GM19372 (cell line): ENCODE data around the gene PIM1.
A peak's percentile ranks its signal among the peaks of the same experiment; 100 is the strongest.
"Not testable (repeated sequence)": the region's sequence is repeated elsewhere in the genome, so short reads cannot be mapped to it uniquely, and the experiment has no call there.

Source experiments
- ATAC-seq: cut with Tn5 transposase; IDR thresholded peaks from one replicate; pipeline ENCODE4 v1.9.1; 2021; ENCODE audit warnings: mild to moderate bottlenecking, low read depth, moderate library complexity; ENCODE audit not compliant: unreplicated experiment

Gene PIM1

GRCh38 chr6:37169496-37170272, at the start of gene PIM1:
PIM1 (plus strand) TSS chr6:37170152; CDS start chr6:37170576, 424 bp downstream.
- ATAC-seq, result peak; percentile 76

DNA sequence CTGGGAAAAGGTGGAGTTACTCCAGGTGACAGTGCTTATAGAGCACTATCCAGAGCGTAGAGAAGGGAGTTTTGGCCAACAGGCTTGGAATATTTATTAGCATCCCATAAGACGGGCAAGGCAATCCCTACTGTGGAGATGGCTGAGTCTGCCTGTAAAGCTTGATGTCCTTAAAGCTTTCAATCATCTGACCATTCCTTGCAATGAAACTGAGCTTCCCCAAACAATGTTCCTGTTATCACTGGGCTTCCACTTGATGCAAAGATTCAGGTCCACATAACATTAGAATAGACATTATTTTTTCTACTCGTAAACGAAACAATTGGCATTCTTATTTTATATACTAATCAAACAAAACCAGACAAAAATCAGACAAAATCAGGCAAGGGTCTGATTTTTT, 48.4 kb upstream of the PIM1 start:
- ATAC-seq, result no peak

DNA sequence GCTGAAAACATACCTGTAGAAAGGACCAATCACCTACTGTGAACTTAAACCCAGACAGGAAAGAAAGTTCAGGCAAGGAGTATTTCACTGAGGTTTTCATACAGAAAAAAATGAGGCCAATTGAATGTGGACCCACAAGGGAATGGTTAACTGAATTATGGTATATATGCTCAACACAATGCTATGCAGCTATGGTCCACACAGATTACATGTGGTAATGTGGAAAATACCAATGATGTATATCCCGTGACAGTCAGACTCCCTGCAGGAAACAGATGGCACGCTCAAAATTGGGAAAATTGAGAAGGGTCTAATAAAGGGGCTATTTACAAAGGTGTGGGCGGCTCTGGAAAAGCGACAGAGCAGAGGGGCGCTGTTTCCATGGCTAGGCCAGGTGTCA, 47.1 kb upstream of the PIM1 start:
- ATAC-seq, result no peak

GRCh38 chr6:37123957-37124729, 45.8 kb upstream of the PIM1 start:
- no peak for ATAC-seq

DNA sequence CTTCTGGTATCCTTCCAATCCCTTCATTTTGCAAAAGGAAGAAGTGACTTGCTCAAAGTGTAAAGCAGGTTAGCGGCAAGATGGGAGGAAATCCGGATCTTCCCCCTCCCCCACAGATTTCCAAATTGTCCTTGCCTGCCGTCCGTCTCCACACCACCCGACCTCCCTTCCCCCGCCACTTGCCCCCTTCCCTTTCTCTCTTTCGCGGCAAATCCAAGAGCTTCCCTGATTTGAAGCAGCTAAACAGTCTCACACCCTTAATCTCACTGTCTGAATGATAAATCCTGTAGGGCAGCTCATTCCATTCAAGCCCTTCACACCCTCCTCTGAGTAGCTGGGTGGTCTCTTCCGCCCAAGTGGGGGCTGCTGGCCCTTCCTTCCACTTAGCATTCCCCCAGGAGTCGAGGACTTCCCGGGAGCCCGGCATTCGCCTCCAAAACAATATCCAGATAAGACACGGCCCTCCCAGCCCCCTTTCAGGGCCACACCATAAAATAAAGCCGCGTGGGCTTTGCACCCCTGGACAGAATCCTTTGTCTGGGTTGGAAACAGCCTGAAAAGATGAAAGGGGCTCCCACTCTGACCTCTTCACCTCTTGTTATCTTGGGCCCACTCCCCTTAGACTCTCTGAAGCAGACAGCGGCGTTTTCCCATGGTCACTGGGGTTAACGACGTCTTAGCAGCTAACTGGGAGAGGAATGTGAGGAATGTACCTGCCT, 44.0 kb upstream of the PIM1 start:
- no peak for ATAC-seq

GRCh38 chr6:37126493-37126958, 43.4 kb upstream of the PIM1 start:
- ATAC-seq, result no peak

- ATAC-seq, result no peak
Measured at GRCh38 chr6:37126961-37127616, 42.9 kb upstream of the PIM1 start.

DNA sequence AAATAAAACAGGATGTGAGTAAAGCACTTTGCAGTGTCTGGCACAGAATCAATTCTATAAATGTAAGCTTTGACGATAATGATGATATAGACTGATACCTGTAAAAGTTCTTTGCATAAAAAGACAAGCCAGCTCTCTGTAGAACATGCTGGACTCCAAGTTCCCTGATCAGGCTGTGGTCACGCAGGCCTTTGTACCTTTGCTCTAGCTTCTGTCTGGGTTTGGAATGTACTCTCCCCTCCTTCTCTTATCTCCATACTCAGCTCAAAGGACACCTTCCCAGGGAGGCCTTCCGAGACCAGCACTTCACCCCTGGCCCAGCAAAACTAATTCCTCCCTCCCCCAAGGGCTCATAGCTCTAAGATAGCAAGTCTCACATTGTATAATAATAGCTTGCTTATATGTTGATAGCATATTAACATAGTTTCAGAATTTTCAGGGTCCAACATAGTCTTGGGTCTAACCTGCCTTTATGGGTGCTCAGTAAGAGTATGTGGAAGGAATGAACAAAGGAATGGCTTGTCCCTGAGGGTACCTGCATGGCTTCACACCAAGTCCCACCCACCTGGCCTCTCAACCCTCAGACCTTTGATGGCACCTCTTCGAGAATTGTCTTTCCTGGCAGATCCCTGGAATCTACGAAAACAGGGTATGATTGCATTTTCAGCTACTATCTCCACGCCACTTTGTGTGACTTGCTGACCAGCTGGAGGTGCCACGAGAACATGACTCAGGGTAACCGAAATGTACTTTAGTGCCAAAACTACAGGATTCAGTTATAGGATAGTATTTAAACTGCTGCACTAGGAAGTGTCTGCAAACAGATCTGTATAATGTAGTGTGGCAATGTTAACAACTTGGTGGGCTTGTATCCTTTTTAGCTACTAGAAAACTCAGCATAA, 41.7 kb upstream of the PIM1 start:
- no peak for ATAC-seq

- not testable (repeated sequence) for ATAC-seq
Measured at GRCh38 chr6:37128863-37129443, 41.0 kb upstream of the PIM1 start.

DNA sequence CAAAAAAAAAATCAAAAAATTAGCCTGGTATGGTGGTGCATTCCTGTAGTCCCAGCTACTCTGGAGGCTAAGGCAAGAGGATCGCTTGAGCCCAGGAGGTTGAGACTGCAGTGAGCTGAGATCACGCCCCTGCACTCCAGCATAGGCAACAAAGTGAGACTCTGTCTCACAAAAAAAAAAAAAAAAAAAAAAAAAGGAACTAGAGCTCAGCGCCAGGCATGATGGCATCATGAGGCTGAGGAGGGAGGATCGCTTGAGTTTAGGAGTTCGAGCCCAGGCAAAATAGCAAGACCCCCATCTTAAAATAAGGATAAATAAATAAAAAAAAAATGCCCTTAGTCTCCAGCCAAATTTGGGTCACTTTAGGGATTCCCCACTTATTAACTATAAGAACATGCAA, 40.4 kb upstream of the PIM1 start:
- ATAC-seq, result no peak

DNA sequence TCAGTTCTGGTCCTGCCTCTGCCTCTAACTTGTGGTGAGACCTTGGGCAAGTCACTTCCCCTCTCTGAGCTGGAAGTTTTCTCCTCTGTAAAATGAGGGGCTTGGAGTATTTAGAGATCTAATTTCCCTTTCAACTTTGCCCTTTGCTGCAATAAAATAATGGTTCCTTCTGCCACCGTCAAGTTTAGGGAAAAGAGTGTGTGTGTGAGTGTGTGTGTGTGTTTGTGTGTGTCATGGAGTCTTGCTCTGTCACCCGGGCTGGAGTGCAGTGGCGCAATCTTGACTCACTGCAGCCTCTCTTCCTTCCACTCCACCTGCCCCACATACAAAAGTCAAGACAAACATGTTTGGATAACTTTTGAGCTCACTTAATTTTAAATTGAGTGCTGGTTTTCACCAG, 39.2 kb upstream of the PIM1 start:
- ATAC-seq, result no peak

- ATAC-seq, result no peak
Measured at GRCh38 chr6:37131104-37131959, 38.6 kb upstream of the PIM1 start.

DNA sequence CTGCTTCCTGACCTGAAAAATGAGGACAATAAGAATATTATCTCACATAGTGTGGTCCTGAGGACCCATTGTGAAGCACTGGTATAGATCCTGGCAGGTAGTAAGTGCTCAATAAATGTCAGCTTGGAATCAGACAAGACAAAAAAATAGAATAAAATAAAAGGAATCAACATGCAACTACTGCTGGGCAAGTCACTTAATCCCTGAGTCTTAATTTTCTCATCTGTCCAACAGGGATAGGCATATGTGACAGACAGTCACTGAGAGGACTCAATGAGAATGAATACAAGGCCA, 38.0 kb upstream of the PIM1 start:
- ATAC-seq, result no peak

DNA sequence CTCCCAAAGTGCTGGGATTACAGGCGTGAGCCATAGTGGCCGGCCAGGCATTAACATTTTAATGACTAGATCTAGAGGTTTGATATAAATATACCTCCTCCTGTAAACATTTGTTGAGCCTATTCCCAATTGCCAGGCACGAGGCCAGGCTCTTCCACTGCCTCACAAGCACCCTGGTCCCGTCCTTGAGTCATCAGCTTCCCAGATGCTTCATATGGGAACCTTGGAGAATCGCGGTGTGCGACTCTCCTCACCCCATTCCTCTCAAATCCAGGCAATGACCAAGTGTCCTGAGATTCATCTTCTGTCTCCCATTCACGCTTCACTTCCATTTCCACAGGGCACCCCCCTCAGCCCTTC, 35.9 kb upstream of the PIM1 start:
- no peak for ATAC-seq

DNA sequence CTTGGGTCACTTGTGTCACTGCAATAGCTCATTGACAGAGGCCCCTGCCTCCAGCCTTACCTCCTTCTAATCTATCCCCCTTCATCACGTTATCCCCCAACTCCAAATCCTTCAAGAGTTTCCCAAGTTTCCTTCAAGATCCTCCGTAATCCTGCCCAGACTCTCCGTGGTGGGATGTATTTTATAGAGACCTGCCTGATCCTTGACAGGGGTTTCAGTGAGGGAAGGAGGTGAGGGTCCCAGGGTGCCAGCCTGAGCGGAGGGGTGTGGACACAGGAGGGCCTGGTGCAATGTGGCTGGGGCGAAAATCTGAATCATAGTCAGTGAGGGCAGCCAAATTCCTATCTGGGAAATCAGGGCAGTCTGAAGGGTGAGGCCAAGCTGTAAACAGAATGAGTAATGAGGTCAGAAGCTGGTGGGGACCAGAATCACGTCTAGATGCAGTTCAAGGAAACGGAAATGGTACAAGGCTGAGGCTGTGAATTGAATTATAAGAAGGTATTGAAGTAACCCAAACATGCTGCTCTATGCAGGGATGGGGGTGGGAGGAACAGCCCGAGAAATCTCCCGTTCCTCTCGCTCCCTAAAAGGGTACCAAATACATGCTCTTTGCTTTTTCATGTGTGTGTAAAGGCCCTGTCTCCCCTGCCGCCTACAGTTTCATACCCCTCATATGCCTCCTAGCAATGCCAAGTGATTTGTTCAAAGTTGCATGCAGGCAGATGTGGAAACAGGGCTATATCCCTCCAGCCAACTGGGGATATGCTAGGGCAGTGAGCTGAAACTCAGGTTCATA, 35.4 kb upstream of the PIM1 start:
- no peak for ATAC-seq

GRCh38 chr6:37135835-37136694, 33.9 kb upstream of the PIM1 start:
- no peak for ATAC-seq

DNA sequence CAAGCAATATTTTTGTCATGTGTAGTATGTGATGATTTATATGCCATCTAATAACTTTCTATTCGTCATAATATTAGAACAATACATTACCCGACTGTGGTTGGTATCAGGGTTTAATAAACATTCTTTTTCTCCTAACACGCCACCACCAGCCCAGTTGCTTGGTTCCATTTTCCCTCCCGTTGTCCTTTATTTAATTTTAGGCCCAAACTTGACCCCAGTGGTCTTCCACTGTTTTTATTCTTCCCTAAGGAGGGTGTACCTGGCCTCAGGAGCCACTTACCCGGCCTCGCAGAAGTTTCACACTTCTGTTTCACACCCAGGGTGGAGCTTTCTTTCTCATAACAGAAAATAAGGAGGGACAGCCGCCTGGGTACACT, 33.1 kb upstream of the PIM1 start:
- ATAC-seq, result no peak
